EH (cell line): ENCODE results near the gene MT1X.

ENCODE experiments used
- DNase-seq: peaks from one replicate; pipeline ENCODE4 v3.0.0-alpha.2; 2015; ENCODE audit warnings: low read depth

Gene MT1X

DNA sequence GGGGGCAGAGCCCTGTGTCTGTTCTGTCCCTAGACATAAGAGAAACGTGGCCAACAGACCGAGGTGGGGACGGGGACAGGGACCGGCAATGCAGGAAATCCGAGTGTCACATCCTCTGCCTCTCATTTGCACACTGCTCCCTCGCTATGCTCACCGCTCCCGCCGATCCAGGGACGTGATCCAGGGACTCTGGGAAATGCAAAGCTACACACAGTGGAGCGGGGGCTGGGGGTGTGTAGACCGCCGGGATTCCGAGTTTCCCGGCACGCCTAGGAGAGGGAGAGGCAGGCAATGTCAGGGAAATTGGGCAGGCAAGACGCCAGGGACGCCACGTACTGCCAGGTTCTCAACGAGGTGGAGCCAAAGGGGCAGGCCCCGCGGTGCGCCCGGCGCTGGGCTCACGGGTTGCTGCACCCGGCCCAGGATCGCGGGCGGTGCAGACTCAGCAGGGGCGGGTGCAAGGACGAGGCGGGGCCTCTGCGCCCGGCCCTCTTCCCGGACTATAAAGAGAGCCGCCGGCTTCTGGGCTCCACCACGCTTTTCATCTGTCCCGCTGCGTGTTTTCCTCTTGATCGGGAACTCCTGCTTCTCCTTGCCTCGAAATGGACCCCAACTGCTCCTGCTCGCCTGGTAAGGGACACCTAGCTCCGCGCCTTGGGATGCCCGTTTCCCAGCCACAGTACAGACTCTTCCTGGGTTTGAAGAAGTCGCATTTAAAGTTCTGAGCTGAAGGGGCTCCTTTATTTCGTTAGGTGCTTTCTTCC, at the start of gene MT1X:
MT1X (plus strand) TSS at position 532 of the 764 bp plus-strand sequence; CDS start at position 603, 71 bp downstream.
- peak; percentile 91 for DNase-seq

DNA sequence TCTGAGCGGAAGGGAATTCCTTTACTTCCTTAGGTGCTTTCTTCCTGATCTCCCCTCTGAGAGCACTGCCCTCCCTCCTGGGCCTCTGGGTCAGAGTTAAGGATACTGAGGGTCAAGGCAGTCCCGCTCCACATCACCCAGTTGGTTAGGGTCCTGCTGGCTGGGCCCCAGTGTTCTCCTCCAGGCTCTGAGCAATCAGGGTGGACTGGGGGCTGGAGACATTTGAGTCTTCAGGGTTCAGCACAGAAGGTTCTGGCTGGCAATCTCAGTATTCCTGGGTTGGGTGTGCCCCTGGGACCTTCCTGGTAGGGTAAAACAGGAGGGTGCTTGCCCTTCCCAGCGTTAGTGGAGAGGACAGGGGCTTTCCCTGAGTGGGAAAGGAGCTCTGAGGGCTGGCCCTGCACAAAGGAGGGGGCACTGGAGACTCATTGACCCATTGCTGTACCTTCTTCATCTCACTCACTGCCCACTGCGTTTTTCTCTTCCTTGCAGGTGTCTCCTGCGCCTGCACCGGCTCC, 49.4 kb upstream of the MT1X start:
- no peak for DNase-seq

- DNase-seq, result no peak
Measured at GRCh38 chr16:56633535-56633934, 48.7 kb upstream of the MT1X start.

- DNase-seq, result no peak
Measured at GRCh38 chr16:56634715-56635440, 47.4 kb upstream of the MT1X start.

DNA sequence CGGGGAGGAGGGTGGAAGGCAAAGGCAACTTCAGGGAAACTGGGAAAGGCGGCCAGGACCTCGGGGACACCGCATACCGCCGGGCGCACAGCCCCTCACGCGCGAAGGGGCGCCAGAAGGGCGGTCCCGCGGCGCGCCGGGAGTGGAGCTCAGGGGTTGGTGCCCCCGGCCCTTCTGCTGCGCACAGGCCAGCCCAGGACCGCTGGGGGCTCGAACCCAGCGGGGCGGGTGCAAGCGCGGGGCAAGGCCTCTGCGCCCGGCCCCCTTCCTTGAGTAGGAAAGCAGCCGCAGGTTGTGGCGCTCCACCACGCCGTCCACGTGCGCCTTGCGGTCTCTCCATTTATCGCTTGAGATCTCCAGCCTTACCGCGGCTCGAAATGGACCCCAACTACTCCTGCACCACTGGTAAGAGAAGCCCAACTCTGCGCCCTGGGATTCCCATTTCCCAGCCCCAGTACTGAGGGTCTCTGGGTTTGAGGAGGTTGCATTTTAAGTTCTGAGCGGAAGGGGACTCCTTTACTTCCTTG, 46.8 kb upstream of the MT1X start:
- DNase-seq, result no peak

DNA sequence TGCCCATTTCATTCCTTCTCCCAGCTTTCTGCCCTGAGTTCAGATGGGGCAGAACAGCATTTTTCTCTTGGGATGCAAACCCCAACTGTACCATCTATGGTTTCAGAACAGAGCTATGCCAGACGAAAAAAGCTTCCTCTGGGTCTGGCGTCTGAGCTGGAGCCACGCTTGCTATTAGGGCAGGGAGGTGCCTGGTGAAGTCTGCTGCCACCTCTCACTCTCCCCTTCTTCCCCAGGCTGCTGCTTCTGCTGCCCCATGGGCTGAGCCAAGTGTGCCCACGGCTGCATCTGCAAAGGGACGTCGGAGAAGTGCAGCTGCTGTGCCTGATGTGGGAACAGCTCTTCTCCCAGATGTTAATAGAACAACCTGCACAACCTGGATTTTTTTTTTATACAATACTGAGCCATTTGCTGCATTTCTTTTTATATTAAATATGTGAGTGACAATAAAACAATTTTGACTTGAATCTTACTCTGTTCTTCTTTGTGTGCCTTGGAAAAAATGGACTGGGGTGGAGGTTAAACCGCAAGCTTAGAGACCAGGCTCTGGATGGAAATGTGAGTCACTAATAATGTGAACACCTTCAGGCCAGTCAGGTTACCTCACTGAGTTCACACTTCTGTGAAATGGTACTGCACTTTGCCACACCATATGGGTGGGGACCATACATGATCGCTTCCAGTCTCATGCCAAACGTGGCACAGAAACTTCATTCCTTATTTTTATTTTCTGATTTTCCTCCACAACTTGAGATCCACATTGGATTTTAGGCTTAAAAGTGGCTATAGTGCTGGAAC, 45.5 kb upstream of the MT1X start:
- no peak for DNase-seq

- DNase-seq, result peak; percentile 57
Measured at GRCh38 chr16:56637814-56638750, 44.2 kb upstream of the MT1X start, which contains the start of gene MT1A. MT1A (plus strand) TSS chr16:56638666; CDS start chr16:56638739, 73 bp downstream.

DNA sequence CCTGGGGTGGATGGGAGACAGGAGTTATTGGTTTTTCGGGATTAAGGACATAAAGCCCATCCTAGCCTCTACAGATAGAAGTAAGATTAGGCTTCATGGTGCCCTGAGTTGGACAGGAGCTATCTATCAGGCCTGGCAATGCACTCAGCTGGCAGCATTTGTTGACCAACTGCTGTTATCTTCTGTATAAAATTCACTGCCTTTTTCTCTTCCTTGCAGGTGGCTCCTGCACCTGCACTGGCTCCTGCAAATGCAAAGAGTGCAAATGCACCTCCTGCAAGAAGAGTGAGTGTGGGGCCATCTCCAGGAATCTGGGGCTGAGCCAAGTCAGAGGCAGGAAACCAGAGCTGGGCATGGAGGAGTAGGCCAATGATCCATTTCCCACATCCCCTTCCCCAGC, 43.2 kb upstream of the MT1X start:
- DNase-seq, result no peak

DNA sequence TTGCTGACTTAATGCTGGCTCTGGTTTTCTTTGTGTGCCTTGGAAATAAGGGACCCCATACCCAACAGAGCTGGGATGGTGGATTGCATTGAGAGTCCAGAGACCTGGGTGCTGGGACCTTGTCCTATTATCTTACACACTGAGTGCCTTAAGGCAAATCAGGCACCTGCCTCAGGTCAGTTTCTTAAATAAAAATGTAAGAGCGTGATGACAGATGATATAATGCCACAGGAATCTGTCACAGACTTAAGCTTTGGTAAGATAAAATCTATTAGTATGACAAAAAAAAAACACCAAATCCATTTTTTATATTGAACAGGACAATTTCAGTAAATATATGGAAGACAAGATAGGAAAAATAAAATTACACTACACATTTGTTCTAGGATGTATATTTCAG, 42.2 kb upstream of the MT1X start:
- no peak for DNase-seq

- DNase-seq, result no peak
Measured at GRCh38 chr16:56641166-56641565, 41.1 kb upstream of the MT1X start.

DNA sequence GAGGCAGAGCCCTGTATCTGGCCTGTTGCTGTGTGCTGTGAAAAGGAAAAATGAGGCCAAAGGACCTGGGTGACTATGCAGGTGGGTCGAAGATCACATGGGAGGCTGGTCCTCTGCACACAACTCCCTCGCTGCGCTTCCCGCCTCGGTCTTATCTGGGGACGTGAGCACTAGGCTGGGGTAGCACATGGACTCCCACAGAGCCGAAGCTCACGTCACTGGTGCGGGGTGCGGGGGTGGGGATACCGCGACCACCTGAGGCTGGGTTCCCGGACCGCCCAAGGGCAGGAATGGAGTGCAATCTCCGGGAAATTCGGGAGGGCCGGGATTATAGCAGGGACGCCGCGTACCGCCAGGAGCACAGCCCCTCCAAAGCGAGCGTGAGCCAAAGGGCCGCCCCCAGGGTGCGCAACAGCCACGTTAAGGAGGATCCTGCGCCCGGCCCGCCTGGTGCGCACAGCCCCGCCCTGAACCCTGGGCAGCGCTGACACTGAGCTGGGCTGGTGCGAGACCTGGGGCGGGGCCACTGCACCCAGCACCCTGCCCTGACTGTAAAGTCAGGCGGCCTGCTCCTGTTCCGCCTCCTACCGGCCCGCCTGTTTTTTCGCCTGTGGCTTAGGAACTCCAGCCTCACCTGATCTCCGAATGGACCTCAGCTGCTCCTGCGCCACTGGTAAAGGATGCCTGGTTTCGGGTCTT, 39.0 kb upstream of the MT1X start:
- DNase-seq, result peak; percentile 58

- no peak for DNase-seq
Measured at GRCh38 chr16:56643833-56644232, 38.4 kb upstream of the MT1X start.

GRCh38 chr16:56645311-56645710, 37.0 kb upstream of the MT1X start:
- no peak for DNase-seq

- DNase-seq, result no peak
Measured at GRCh38 chr16:56645838-56646237, 36.4 kb upstream of the MT1X start.

GRCh38 chr16:56647641-56648431, 34.4 kb upstream of the MT1X start:
- DNase-seq, result no peak

- DNase-seq, result no peak
Measured at GRCh38 chr16:56649271-56649670, 33.0 kb upstream of the MT1X start.

DNA sequence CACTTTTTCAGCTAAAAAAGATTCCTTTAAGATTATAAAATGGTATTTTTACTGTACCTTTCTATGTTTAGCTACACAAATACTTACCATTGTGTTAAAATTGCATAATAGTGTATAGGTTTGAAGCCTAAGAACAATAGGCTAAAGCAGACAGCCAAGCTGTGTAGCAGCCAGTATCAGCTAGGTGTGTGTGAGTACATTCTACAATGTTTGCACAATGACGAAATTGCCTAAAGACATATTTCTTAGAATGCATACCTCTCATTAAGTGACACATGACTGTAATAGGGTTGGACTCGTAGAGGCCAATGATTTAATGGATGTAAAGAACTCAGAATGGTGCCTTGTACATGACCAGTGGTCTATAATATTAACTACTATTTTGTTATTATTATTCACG, 32.5 kb upstream of the MT1X start:
- DNase-seq, result no peak

DNA sequence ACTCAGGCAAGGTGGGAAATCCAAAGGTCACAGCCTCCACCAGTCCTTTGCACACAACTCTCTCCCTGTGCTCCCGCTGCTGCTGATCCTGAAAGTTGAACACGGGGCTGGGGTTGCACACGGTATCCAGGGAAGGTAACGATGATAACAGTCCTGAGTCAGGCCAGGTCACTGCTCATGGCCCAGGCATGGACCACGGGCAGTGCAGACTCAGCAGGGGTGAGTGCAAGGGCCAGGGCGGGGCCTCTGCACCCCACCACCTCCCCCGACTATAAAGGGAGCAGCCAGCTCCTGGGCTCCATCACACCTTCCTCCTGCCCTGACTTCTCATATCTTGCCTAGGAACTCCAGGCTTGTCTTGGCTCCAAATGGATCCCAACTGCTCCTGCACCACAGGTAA, 30.7 kb upstream of the MT1X start, which contains the start of gene MT1B:
MT1B (plus strand) TSS at position 301 of the 400 bp plus-strand sequence; CDS start at position 369, 68 bp downstream.
- DNase-seq, result no peak

- DNase-seq, result no peak
Measured at GRCh38 chr16:56652600-56652999, 29.7 kb upstream of the MT1X start.
